HEK293 (cell line): Measurements from ENCODE around the gene C8G.

Source experiments
- CTCF ChIA-PET: fragments of 350-600 bp; formaldehyde crosslinking; extraction: SDS; loops from one replicate; lab custom pipeline; 2021; ENCODE audit warnings: antibody characterized with exemption; lab: Yijun Ruan, JAX
- POLR2A ChIA-PET: fragments of 300-600 bp; formaldehyde crosslinking; extraction: SDS; loops from one replicate; lab custom pipeline; 2020; ENCODE audit warnings: antibody characterized with exemption, inconsistent platforms; lab: Yijun Ruan, JAX
- H3K27ac ChIP-seq: fragments of 200-500 bp; sonication (Bioruptor generic); 2 replicates; pipeline ENCODE4 v1.5.1; 2014; ENCODE audit warnings: low read depth, low read length, control low read depth, inconsistent platforms; ENCODE audit errors: extremely low read depth
- H3K36me3 ChIP-seq, 2 experiments: fragments of 200-500 bp in 1 of 2; sonication (Bioruptor generic) in 1 of 2; 1 replicate in 1 of 2; 2 replicates in 1 of 2; pipeline ENCODE4 v1.5.1; 2014 to 2017; ENCODE audit warnings: inconsistent platforms in 2 of 2, low read length in 2 of 2; ENCODE audit not compliant: control insufficient read depth in 2 of 2, insufficient read depth in 1 of 2
- H3K4me1 ChIP-seq: fragments of 200-500 bp; sonication (Bioruptor generic); 2 replicates; pipeline ENCODE4 v1.5.1; 2014; ENCODE audit warnings: mild to moderate bottlenecking, low read length, inconsistent platforms; ENCODE audit not compliant: control insufficient read depth, insufficient read depth
- H3K4me3 ChIP-seq: 2 replicates; pipeline ENCODE4 v1.5.1; 2011; ENCODE audit warnings: low read depth, mild to moderate bottlenecking, control low read depth, low read length, moderate library complexity
- H3K9me3 ChIP-seq: fragments of 200-500 bp; sonication (Bioruptor generic); 2 replicates; pipeline ENCODE4 v1.5.1; 2014; ENCODE audit warnings: low read depth, low read length, inconsistent platforms; ENCODE audit not compliant: control insufficient read depth, insufficient read depth
- GLIS2 ChIP-seq: fragments of 450-650 bp; formaldehyde crosslinking; IDR thresholded peaks from 2 replicates; pipeline ENCODE4 v1.5.1; 2016; ENCODE audit warnings: missing biosample characterization, missing genetic modification characterization
- KLF1 ChIP-seq: fragments of 450-650 bp; formaldehyde crosslinking; IDR thresholded peaks from 2 replicates; pipeline ENCODE4 v1.5.1; 2016; ENCODE audit warnings: missing biosample characterization, missing genetic modification characterization
- KLF8 ChIP-seq: fragments of 450-650 bp; formaldehyde crosslinking; IDR thresholded peaks from 2 replicates; pipeline ENCODE4 v1.5.1; 2016; ENCODE audit warnings: missing biosample characterization, missing genetic modification characterization
- PBX3 ChIP-seq: sonication (generic); formaldehyde crosslinking; IDR thresholded peaks from 2 replicates; pipeline ENCODE4 v1.8.1; 2022; ENCODE audit warnings: mild to moderate bottlenecking, moderate library complexity, missing genetic modification reagents
- PRDM6 ChIP-seq: fragments of 450-650 bp; formaldehyde crosslinking; IDR thresholded peaks from 2 replicates; pipeline ENCODE4 v1.5.1; 2017; ENCODE audit warnings: missing biosample characterization, missing genetic modification characterization
- REPIN1 ChIP-seq: fragments of 450-650 bp; formaldehyde crosslinking; IDR thresholded peaks from 2 replicates; pipeline ENCODE4 v1.5.1; 2017; ENCODE audit warnings: missing biosample characterization, missing genetic modification characterization, low read depth
- SCRT1 ChIP-seq: fragments of 450-650 bp; formaldehyde crosslinking; IDR thresholded peaks from 2 replicates; pipeline ENCODE4 v1.5.1; 2016; ENCODE audit warnings: missing biosample characterization, missing genetic modification characterization, borderline replicate concordance
- SCRT2 ChIP-seq: fragments of 450-650 bp; formaldehyde crosslinking; IDR thresholded peaks from 2 replicates; pipeline ENCODE4 v1.5.1; 2016; ENCODE audit warnings: missing biosample characterization, missing genetic modification characterization
- ZBTB1 ChIP-seq: fragments of 450-650 bp; formaldehyde crosslinking; IDR thresholded peaks from 2 replicates; pipeline ENCODE4 v1.5.1; 2016; ENCODE audit warnings: missing biosample characterization, missing genetic modification characterization
- ZBTB20 ChIP-seq: fragments of 450-650 bp; formaldehyde crosslinking; IDR thresholded peaks from 2 replicates; pipeline ENCODE4 v1.5.1; 2016; ENCODE audit warnings: missing biosample characterization, missing genetic modification characterization
- ZNF121 ChIP-seq: fragments of 450-650 bp; formaldehyde crosslinking; IDR thresholded peaks from 2 replicates; pipeline ENCODE4 v1.5.1; 2016; ENCODE audit warnings: missing biosample characterization, missing genetic modification characterization
- ZNF146 ChIP-seq: fragments of 450-650 bp; formaldehyde crosslinking; IDR thresholded peaks from 2 replicates; pipeline ENCODE4 v1.5.1; 2016; ENCODE audit warnings: missing biosample characterization, missing genetic modification characterization
- ZNF157 ChIP-seq: fragments of 450-650 bp; formaldehyde crosslinking; IDR thresholded peaks from 2 replicates; pipeline ENCODE4 v1.5.1; 2016; ENCODE audit warnings: missing biosample characterization, missing genetic modification characterization
- ZNF211 ChIP-seq: fragments of 450-650 bp; formaldehyde crosslinking; IDR thresholded peaks from 2 replicates; pipeline ENCODE4 v1.5.1; 2016; ENCODE audit warnings: low read depth, missing biosample characterization, missing genetic modification characterization
- ZNF239 ChIP-seq: fragments of 450-650 bp; formaldehyde crosslinking; IDR thresholded peaks from 2 replicates; pipeline ENCODE4 v1.5.1; 2016; ENCODE audit warnings: missing biosample characterization, missing genetic modification characterization
- ZNF473 ChIP-seq: fragments of 450-650 bp; formaldehyde crosslinking; IDR thresholded peaks from 2 replicates; pipeline ENCODE4 v1.5.1; 2017; ENCODE audit warnings: missing biosample characterization, missing genetic modification characterization
- ZNF521 ChIP-seq: fragments of 450-650 bp; formaldehyde crosslinking; IDR thresholded peaks from 2 replicates; pipeline ENCODE4 v1.5.1; 2017; ENCODE audit warnings: missing biosample characterization, mild to moderate bottlenecking, missing genetic modification characterization
- ZNF660 ChIP-seq: fragments of 450-650 bp; IDR thresholded peaks from 2 replicates; pipeline ENCODE4 v1.5.1; 2018; ENCODE audit warnings: missing biosample characterization, mild to moderate bottlenecking, missing genetic modification characterization
- ZNF677 ChIP-seq: fragments of 450-650 bp; IDR thresholded peaks from 2 replicates; pipeline ENCODE4 v1.5.0; 2018; ENCODE audit warnings: missing biosample characterization, mild to moderate bottlenecking, missing genetic modification characterization, moderate library complexity
- ZNF701 ChIP-seq: fragments of 450-650 bp; formaldehyde crosslinking; IDR thresholded peaks from 2 replicates; pipeline ENCODE4 v1.5.1; 2016; ENCODE audit warnings: missing biosample characterization, missing genetic modification characterization
- ZNF792 ChIP-seq: fragments of 450-650 bp; formaldehyde crosslinking; IDR thresholded peaks from 2 replicates; pipeline ENCODE4 v1.5.1; 2016; ENCODE audit warnings: missing biosample characterization, missing genetic modification characterization
- TF ChIP-seq, protein P1 (sequence below): fragments of 450-650 bp; formaldehyde crosslinking; IDR thresholded peaks from 2 replicates; pipeline ENCODE4 v1.5.1; 2016; ENCODE audit warnings: missing biosample characterization, missing genetic modification characterization
- TF ChIP-seq, protein P2 (sequence below): fragments of 450-650 bp; formaldehyde crosslinking; IDR thresholded peaks from 2 replicates; pipeline ENCODE4 v1.5.1; 2016; ENCODE audit warnings: missing biosample characterization, missing genetic modification characterization

C8G gene

DNA sequence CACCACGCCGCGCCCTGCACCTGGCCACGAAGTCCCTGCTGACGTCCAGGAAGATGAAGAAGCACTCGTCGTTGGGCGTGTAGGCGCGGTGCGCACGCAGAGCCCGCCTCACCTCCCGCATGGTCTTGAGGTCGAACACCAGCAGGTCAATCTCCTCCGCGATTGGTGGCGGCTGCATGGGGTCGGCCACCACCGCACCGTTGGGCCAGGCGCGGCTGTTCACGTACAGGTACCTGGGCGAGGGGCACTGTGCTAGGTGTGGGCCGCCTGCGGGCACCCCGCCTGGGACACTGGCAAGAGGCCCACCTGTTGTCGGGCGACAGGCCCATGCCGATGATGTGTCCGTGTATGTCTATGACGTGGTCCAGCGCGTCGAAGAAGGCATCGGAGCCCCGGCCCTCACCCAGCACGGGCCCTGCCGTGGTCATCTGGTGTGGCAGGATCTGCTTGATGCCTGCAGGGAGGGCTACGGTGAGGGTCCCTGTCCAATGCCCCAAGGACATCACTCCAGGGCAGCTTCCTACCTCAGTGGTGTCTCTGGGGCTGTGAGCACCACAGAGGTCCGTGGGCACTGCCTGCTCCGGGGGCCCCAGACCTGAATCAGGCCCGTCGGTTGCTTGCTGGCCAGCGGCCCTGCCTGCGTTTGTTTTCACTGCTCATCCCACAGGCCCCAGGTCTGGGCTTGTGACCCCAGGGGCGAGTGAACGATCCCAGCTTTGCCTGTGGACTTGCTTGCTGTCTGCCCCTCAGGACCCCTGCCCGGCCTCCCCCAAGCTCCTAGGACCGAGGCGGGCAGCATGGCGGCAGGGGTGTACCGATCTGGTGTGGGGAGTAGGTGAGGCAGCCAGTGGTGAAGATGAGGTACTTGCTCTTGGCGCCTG is 3.6 kb upstream of the C8G start:
- Histone ChIP-seq H3K36me3 (peaks cover 0 to 53% of the 10 kb centered on the region in 2 experiments; a peak in 1 of 3 replicates), H3K27ac (no peak overlapping the region), H3K9me3 (no peaks in the 10 kb centered on the region), H3K4me3 (no peak overlapping the region), H3K4me1 (no peaks in the 10 kb centered on the region)
- CTCF ChIA-PET: interaction anchor here (0.7 kb wide), 1 partner anchor 9 kb away, joined by 3 read pairs; no protein-coding TSS in a partner anchor
- POLR2A ChIA-PET: interaction anchor here (0.6 kb wide), 1 partner anchor 11 kb away, joined by 3 read pairs; no protein-coding TSS in a partner anchor
- TF ChIP-seq, protein P1, sequence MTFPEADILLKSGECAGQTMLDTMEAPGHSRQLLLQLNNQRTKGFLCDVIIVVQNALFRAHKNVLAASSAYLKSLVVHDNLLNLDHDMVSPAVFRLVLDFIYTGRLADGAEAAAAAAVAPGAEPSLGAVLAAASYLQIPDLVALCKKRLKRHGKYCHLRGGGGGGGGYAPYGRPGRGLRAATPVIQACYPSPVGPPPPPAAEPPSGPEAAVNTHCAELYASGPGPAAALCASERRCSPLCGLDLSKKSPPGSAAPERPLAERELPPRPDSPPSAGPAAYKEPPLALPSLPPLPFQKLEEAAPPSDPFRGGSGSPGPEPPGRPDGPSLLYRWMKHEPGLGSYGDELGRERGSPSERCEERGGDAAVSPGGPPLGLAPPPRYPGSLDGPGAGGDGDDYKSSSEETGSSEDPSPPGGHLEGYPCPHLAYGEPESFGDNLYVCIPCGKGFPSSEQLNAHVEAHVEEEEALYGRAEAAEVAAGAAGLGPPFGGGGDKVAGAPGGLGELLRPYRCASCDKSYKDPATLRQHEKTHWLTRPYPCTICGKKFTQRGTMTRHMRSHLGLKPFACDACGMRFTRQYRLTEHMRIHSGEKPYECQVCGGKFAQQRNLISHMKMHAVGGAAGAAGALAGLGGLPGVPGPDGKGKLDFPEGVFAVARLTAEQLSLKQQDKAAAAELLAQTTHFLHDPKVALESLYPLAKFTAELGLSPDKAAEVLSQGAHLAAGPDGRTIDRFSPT (tag by site-specific recombination): peak; percentile 51
- no peak for TF ChIP-seq GLIS2 (tag by site-specific recombination)
- TF ChIP-seq ZNF473: no peak
- TF ChIP-seq ZNF660 (tag by site-specific recombination): no peak
- TF ChIP-seq ZNF792: no peak
- TF ChIP-seq SCRT1 (tag by site-specific recombination): peak; percentile 65; the same call in 1 of the 2 replicates
- TF ChIP-seq KLF1: no peak
- no peak for TF ChIP-seq ZNF677 (tag by site-specific recombination)
- no peak for TF ChIP-seq REPIN1 (tag by site-specific recombination)
- no peak for TF ChIP-seq ZNF146 (tag by site-specific recombination)
- TF ChIP-seq ZBTB1 (tag by site-specific recombination): no peak
- TF ChIP-seq ZNF701 (tag by site-specific recombination): no peak
- no peak for TF ChIP-seq PRDM6 (tag by site-specific recombination)
- no peak for TF ChIP-seq ZNF121
- peak; percentile 31; the same call in 1 of the 2 replicates for TF ChIP-seq KLF8 (tag by site-specific recombination)
- peak; percentile 80 for TF ChIP-seq SCRT2 (tag by site-specific recombination)
- TF ChIP-seq, protein P2, sequence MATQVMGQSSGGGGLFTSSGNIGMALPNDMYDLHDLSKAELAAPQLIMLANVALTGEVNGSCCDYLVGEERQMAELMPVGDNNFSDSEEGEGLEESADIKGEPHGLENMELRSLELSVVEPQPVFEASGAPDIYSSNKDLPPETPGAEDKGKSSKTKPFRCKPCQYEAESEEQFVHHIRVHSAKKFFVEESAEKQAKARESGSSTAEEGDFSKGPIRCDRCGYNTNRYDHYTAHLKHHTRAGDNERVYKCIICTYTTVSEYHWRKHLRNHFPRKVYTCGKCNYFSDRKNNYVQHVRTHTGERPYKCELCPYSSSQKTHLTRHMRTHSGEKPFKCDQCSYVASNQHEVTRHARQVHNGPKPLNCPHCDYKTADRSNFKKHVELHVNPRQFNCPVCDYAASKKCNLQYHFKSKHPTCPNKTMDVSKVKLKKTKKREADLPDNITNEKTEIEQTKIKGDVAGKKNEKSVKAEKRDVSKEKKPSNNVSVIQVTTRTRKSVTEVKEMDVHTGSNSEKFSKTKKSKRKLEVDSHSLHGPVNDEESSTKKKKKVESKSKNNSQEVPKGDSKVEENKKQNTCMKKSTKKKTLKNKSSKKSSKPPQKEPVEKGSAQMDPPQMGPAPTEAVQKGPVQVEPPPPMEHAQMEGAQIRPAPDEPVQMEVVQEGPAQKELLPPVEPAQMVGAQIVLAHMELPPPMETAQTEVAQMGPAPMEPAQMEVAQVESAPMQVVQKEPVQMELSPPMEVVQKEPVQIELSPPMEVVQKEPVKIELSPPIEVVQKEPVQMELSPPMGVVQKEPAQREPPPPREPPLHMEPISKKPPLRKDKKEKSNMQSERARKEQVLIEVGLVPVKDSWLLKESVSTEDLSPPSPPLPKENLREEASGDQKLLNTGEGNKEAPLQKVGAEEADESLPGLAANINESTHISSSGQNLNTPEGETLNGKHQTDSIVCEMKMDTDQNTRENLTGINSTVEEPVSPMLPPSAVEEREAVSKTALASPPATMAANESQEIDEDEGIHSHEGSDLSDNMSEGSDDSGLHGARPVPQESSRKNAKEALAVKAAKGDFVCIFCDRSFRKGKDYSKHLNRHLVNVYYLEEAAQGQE (tag by site-specific recombination): no peak
- no peak for TF ChIP-seq ZBTB20 (tag by site-specific recombination)
- TF ChIP-seq ZNF521 (tag by site-specific recombination): no peak
- no peak for TF ChIP-seq ZNF239 (tag by site-specific recombination)
- TF ChIP-seq ZNF157: peak; percentile 59; the same call in 1 of the 2 replicates
- TF ChIP-seq ZNF211 (tag by site-specific recombination): no peak
- TF ChIP-seq PBX3 (CRISPR knock-in tag): 0 out of 2 replicates have a peak, but pooled peaks have one; percentile 15
- TF ChIP-seq, all 188 proteins: peak for 6
